Omental fat pad (tissue), 4 donors: ENCODE results near the gene SCN4B. TPM values are rescaled to one million over a fixed set of nuclear protein-coding genes. Genes with fewer than 3 reads are reported as not detected.

Source experiments
- ATAC-seq: fragments of 150-250 bp; one replicate; pipeline ENCODE4 v1.9.1; 2016; ENCODE audit warnings: mild to moderate bottlenecking, moderate library complexity; ENCODE audit not compliant: low FRiP score
- DNase-seq: peaks from one replicate; pipeline ENCODE4 v3.0.0-alpha.2; 2019; ENCODE audit warnings: low spot score
- total RNA-seq, 4 donors: library from RNA; depleted of rRNA; stranded (reverse); fragments of >200 nt; gene quantifications; one replicate each; pipeline ENCODE4 v1.1.0, GENCODE V29; 2016
- TF ChIP-seq, protein P1 (sequence below), 3 donors: fragments of 450-650 bp; IDR thresholded peaks; one replicate each; pipeline ENCODE4 v1.5.1; 2016 to 2017; ENCODE audit warnings: antibody characterized with exemption in 3 of 3, mild to moderate bottlenecking in 3 of 3, moderate library complexity in 2 of 3

SCN4B gene
- total RNA-seq, 4 donors from 2014 or later = 1.1 to 10.2 (median 2.0) TPM

GRCh38 chr11:118156531-118157185, 4.0 kb upstream of the SCN4B start:
- DNase-seq (no peak), ATAC-seq (no peak)
- TF ChIP-seq, protein P1, sequence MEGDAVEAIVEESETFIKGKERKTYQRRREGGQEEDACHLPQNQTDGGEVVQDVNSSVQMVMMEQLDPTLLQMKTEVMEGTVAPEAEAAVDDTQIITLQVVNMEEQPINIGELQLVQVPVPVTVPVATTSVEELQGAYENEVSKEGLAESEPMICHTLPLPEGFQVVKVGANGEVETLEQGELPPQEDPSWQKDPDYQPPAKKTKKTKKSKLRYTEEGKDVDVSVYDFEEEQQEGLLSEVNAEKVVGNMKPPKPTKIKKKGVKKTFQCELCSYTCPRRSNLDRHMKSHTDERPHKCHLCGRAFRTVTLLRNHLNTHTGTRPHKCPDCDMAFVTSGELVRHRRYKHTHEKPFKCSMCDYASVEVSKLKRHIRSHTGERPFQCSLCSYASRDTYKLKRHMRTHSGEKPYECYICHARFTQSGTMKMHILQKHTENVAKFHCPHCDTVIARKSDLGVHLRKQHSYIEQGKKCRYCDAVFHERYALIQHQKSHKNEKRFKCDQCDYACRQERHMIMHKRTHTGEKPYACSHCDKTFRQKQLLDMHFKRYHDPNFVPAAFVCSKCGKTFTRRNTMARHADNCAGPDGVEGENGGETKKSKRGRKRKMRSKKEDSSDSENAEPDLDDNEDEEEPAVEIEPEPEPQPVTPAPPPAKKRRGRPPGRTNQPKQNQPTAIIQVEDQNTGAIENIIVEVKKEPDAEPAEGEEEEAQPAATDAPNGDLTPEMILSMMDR (IDR thresholded peaks at IDR 0.05) = no peak

GRCh38 chr11:118155776-118156530, 3.3 kb upstream of the SCN4B start:
- TF ChIP-seq, protein P1 (IDR thresholded peaks at IDR 0.05) = no peak
- no peak for ATAC-seq

DNA sequence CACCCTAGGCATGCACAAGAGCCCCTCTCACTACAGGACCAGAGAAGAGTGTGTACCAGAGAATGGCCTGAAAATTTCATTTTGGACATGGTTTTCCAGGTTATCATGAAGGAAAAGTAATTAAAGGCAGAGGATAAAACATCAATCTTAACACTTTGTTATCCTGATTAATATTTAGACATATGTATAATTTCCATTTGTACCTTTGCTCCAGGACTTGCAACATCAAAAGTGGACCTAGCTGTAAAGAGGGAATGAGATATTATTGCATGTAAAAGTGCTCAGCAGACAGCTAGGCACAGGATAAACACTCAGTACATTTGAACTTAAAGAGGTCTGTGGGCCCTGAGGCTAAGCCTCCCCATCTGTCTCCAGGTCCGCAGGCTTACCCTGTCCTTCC, 2.0 kb upstream of the SCN4B start:
- TF ChIP-seq, protein P1 (IDR thresholded peaks at IDR 0.05) = no peak
- ATAC-seq = no peak
- no peak for DNase-seq

More at GRCh38 chr11:118155776-118156530, 3.3 kb upstream of the SCN4B start:
- no peak for DNase-seq

DNA sequence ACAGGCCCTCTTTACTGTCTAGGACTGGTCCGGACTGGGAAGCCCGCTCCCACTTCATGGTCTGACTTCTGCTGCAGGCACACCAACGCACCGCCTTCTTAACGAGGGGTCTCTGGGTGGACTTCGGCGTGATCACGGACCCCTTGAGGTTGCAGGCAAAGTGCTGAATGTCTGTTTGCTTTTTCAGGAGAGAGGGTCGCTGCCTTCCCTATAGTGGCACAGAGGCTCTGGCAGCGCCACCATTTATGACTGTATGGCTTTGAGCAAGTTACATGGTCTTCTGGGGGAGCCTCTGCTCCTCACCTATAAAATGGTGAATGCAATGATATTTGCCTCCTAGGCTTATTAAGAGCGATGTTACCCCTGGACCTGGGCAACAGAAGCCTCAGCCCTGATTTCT, 1.4 kb upstream of the SCN4B start:
- TF ChIP-seq, protein P1 (IDR thresholded peaks at IDR 0.05) = no peak
- DNase-seq (no peak), ATAC-seq (no peak)

DNA sequence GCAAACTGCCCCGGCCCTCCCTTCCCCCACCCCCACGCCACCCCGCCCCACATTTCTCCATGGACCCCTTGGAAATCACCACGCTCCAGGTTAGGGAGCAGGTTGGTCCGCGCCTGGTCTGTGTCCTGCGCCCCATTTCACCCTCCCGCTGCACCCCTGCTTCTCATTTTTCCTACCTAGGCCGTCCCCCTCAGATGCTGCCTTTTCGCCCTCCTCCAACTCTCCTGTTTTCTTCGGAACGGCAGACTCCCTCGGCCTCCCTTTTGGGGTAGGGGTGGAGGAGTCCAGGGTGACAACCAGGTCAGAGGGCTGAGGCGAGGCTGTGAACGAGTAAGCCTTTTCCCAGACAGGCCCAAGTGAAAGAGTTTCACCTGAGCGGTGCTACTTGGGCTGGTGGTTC, 893 bp upstream of the SCN4B start:
- DNase-seq (no peak), ATAC-seq (no peak)
- TF ChIP-seq, protein P1 (IDR thresholded peaks at IDR 0.05) = no peak

GRCh38 chr11:118152020-118152551, 537 bp downstream of the SCN4B start:
- TF ChIP-seq, protein P1 (IDR thresholded peaks at IDR 0.05) = no peak
- ATAC-seq (no peak), DNase-seq (no peak)
